ENCODE results near the gene TM9SF1.

DNA sequence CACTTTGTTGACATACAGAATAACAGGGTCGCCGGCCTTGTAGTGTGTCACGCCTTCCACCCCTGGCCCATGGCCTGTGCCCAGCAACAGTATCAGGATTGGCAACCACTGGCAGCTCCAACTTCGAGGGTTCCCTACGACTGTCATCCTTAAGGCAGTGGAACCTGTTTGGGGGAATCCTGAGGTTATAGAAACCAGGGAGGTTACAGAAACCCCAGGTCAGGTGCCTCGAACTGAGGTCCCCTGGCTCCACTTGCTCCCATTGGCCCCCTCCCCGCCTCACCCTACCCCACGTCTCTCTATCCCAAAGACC lies 412 bp downstream of the TM9SF1 start:
- TF ChIP-seq, protein P1, sequence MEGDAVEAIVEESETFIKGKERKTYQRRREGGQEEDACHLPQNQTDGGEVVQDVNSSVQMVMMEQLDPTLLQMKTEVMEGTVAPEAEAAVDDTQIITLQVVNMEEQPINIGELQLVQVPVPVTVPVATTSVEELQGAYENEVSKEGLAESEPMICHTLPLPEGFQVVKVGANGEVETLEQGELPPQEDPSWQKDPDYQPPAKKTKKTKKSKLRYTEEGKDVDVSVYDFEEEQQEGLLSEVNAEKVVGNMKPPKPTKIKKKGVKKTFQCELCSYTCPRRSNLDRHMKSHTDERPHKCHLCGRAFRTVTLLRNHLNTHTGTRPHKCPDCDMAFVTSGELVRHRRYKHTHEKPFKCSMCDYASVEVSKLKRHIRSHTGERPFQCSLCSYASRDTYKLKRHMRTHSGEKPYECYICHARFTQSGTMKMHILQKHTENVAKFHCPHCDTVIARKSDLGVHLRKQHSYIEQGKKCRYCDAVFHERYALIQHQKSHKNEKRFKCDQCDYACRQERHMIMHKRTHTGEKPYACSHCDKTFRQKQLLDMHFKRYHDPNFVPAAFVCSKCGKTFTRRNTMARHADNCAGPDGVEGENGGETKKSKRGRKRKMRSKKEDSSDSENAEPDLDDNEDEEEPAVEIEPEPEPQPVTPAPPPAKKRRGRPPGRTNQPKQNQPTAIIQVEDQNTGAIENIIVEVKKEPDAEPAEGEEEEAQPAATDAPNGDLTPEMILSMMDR (IDR thresholded peaks at IDR 0.05) = no peak
- TF ChIP-seq HDAC2 (IDR thresholded peaks at IDR 0.05) (no peak), POLR2AphosphoS2 (conservative IDR thresholded peaks at IDR 0.05; ENCODE audit: low read length) (no peak), CHD4 (IDR thresholded peaks at IDR 0.05; ENCODE audit: borderline replicate concordance) (no peak), POLR2A (IDR thresholded peaks at IDR 0.05; ENCODE audit: low read length) (no peak), TP53 (CRISPR knock-in tag; IDR thresholded peaks at IDR 0.05) (no peak), BHLHE40 (IDR thresholded peaks at IDR 0.05; ENCODE audit: low read depth, low read length) (no peak)
- TF ChIP-seq, protein P2, sequence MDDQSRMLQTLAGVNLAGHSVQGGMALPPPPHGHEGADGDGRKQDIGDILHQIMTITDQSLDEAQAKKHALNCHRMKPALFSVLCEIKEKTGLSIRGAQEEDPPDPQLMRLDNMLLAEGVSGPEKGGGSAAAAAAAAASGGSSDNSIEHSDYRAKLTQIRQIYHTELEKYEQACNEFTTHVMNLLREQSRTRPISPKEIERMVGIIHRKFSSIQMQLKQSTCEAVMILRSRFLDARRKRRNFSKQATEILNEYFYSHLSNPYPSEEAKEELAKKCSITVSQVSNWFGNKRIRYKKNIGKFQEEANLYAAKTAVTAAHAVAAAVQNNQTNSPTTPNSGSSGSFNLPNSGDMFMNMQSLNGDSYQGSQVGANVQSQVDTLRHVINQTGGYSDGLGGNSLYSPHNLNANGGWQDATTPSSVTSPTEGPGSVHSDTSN (IDR thresholded peaks at IDR 0.05) = no peak
